Measurements from ENCODE around the gene EEFSEC.

DNA sequence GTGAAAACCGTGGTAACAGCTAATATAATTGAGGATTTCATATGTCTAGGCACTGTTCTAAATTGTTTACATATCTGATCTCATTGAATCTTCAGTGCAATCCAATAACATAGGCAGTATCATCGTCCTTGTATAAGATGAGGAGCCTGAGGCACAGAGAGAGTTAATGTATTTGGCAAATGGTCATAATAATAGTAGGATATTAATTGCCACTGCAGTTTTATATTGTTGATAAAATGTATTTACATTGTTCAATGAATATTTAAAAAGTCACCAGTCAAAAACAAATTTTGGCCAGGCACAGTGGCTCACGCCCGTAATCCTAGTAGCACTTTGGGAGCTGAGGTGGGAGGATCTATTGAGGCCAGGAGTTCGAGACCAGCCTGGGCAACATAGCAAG lies 88.5 kb downstream of the EEFSEC start:
- TF ChIP-seq, protein P1, sequence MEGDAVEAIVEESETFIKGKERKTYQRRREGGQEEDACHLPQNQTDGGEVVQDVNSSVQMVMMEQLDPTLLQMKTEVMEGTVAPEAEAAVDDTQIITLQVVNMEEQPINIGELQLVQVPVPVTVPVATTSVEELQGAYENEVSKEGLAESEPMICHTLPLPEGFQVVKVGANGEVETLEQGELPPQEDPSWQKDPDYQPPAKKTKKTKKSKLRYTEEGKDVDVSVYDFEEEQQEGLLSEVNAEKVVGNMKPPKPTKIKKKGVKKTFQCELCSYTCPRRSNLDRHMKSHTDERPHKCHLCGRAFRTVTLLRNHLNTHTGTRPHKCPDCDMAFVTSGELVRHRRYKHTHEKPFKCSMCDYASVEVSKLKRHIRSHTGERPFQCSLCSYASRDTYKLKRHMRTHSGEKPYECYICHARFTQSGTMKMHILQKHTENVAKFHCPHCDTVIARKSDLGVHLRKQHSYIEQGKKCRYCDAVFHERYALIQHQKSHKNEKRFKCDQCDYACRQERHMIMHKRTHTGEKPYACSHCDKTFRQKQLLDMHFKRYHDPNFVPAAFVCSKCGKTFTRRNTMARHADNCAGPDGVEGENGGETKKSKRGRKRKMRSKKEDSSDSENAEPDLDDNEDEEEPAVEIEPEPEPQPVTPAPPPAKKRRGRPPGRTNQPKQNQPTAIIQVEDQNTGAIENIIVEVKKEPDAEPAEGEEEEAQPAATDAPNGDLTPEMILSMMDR (IDR thresholded peaks at IDR 0.05): no peak
- no peak for TF ChIP-seq EZH2 (IDR thresholded peaks at IDR 0.05)
